Cardiac muscle cell (in vitro differentiated cells and primary cell): ENCODE data around the gene NOL11. TPM values are rescaled to one million over a fixed set of nuclear protein-coding genes. Genes with fewer than 3 reads are reported as not detected.

Experiments
- DNase-seq, 2 donors: peaks; one replicate each; pipeline versions ENCODE4 v3.0.0 to v3.0.0-alpha.2; 2010 to 2017; ENCODE audit warnings: low read depth in 1 of 2, low spot score in 1 of 2
- H3K27ac ChIP-seq: fragments of 200-600 bp; sonication (generic); 2 replicates; pipeline ENCODE4 v1.5.1; 2016
- H3K27me3 ChIP-seq: fragments of 200-600 bp; sonication (generic); 2 replicates; pipeline ENCODE4 v1.6.0; 2016; ENCODE audit warnings: control low read depth
- H3K36me3 ChIP-seq: fragments of 200-600 bp; sonication (generic); 2 replicates; pipeline ENCODE4 v1.5.1; 2016; ENCODE audit warnings: control low read depth
- H3K4me1 ChIP-seq: fragments of 200-600 bp; sonication (generic); 2 replicates; pipeline ENCODE4 v1.8.1; 2017; ENCODE audit warnings: low read depth, mild to moderate bottlenecking, mixed run types
- H3K4me3 ChIP-seq: fragments of 200-600 bp; sonication (generic); 2 replicates; pipeline ENCODE4 v1.5.1; 2016; ENCODE audit warnings: mild to moderate bottlenecking
- H3K9me3 ChIP-seq: fragments of 200-600 bp; sonication (generic); 2 replicates; pipeline ENCODE4 v1.5.1; 2017; ENCODE audit warnings: low read depth, mild to moderate bottlenecking, control low read depth
- polyA plus RNA-seq: library from polyadenylated mRNA; unstranded; fragments of >200 nt; fragmentation: Nextera tagmentation; extraction: Ambion mirVana; gene quantifications from 2 replicates; pipeline ENCODE4 v1.2.1, GENCODE V29; 2016
- total RNA-seq: library from RNA; depleted of rRNA; stranded (reverse); fragments of >200 nt; gene quantifications from 2 replicates; pipeline ENCODE4 v1.2.3, GENCODE V29; 2016
- TF ChIP-seq, protein P1 (sequence below): IDR thresholded peaks from 2 replicates; pipeline ENCODE4 v1.5.1; 2012; ENCODE audit warnings: low read depth, mild to moderate bottlenecking, low read length

Gene NOL11
- total RNA-seq (25.0 and 33.3 TPM in 2 replicates), polyA plus RNA-seq (45.6 and 46.3 TPM in 2 replicates)

- no peaks in the 10 kb centered on the region for H3K9me3 ChIP-seq
- H3K27ac ChIP-seq = peak within 1 kb of the TSS; percentile 99
- TF ChIP-seq, protein P1, sequence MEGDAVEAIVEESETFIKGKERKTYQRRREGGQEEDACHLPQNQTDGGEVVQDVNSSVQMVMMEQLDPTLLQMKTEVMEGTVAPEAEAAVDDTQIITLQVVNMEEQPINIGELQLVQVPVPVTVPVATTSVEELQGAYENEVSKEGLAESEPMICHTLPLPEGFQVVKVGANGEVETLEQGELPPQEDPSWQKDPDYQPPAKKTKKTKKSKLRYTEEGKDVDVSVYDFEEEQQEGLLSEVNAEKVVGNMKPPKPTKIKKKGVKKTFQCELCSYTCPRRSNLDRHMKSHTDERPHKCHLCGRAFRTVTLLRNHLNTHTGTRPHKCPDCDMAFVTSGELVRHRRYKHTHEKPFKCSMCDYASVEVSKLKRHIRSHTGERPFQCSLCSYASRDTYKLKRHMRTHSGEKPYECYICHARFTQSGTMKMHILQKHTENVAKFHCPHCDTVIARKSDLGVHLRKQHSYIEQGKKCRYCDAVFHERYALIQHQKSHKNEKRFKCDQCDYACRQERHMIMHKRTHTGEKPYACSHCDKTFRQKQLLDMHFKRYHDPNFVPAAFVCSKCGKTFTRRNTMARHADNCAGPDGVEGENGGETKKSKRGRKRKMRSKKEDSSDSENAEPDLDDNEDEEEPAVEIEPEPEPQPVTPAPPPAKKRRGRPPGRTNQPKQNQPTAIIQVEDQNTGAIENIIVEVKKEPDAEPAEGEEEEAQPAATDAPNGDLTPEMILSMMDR = peak; percentile 96
- H3K4me3 ChIP-seq = peak within 1 kb of the TSS; percentile 46
- no peaks in the 10 kb centered on the region for H3K27me3 ChIP-seq
- DNase-seq = peak; percentile 98 to 99
- peaks cover 7% of the 10 kb centered on the region for H3K4me1 ChIP-seq
- H3K36me3 ChIP-seq = peaks cover 23% of the 10 kb centered on the region
These were observed at the start of gene NOL11 for GRCh38 chr17:67717624-67718324. NOL11 (plus strand) TSS chr17:67717936; CDS start chr17:67717948, 12 bp downstream.

- Histone ChIP-seq H3K27ac (no peak overlapping the region), H3K9me3 (no peaks in the 10 kb centered on the region), H3K27me3 (no peaks in the 10 kb centered on the region), H3K36me3 (no peaks in the 10 kb centered on the region), H3K4me1 (peaks cover 3% of the 10 kb centered on the region), H3K4me3 (no peak overlapping the region)
- TF ChIP-seq, protein P1 = no peak
- no peak for DNase-seq
These were observed 46.2 kb upstream of the NOL11 start for GRCh38 chr17:67671493-67671892.

DNA sequence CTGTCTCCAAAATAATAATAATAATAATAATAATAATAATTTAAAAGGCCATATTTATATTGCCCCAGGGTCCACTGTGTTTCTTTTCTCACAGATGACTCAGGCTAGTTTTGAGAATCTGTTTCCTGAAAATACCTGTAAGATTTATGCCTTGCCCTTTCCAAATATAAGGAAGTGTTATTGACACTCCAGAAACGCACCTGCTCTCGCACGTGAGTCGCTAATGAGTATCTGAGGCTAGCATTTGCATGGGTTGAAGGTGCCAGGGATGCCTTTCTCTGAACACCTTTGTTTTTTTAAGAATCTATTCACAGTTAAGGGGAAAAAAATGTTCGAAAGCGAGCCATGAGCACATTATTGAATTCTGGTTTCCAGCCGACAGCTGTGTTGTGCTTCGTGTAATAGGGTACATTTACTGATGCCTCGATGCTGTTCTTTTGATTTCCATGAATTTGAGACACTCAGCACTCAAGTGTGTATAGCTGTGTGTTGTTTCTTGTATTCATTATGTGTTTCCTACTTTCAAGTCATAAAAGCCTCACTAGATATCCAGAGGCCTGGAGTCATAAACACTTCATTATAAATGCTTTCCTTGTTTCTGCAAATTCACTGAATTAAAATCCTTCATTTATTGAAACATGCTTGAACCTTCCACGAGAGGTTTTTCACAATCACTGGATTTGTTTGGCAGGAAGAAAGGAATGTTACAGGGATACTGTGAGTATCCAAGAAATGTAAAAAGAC lies 45.0 kb upstream of the NOL11 start:
- H3K4me1 ChIP-seq = peaks cover 8% of the 10 kb centered on the region
- no peaks in the 10 kb centered on the region for H3K27me3 ChIP-seq
- no peaks in the 10 kb centered on the region for H3K36me3 ChIP-seq
- no peak overlapping the region for H3K27ac ChIP-seq
- H3K4me3 ChIP-seq = no peak overlapping the region
- no peaks in the 10 kb centered on the region for H3K9me3 ChIP-seq
- no peak for DNase-seq
- TF ChIP-seq, protein P1 = no peak

DNA sequence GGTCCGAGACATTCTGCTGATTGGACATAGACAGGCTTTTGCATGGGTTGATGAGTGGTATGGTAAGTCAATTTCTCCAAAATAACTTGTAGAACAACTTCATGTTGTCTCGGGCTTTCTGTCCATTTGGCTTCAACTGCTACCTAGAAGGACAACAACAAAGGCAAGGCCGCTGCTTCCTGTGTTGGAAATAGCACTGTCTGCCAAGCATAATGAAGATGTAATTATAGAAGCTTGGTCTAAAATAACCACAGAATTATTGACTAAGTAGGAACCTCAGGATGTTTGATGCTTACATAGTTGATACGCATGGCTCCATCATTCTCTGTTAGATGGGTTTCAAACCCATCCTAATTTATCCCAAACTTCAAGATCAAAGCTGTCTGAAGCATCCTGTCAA lies 42.3 kb upstream of the NOL11 start:
- TF ChIP-seq, protein P1 = no peak

GRCh38 chr17:67676305-67676704 lies 41.4 kb upstream of the NOL11 start:
- Histone ChIP-seq H3K27ac (no peak overlapping the region), H3K9me3 (no peaks in the 10 kb centered on the region), H3K27me3 (no peaks in the 10 kb centered on the region), H3K4me3 (no peak overlapping the region), H3K4me1 (peaks cover 8% of the 10 kb centered on the region), H3K36me3 (no peaks in the 10 kb centered on the region)
- DNase-seq = no peak
- TF ChIP-seq, protein P1 = no peak

More for the DNA sequence above, 42.3 kb upstream of the NOL11 start:
- Histone ChIP-seq H3K36me3 (no peaks in the 10 kb centered on the region), H3K27me3 (no peaks in the 10 kb centered on the region), H3K4me1 (peaks cover 8% of the 10 kb centered on the region), H3K9me3 (no peaks in the 10 kb centered on the region), H3K4me3 (no peak overlapping the region), H3K27ac (no peak overlapping the region)
- no peak for DNase-seq
